Subcutaneous abdominal adipose tissue (tissue), 5 donors: ENCODE data around the gene UBE2M.

Experiments used
- H3K27ac ChIP-seq: one replicate; pipeline ENCODE4 v1.7.0; 2013; ENCODE audit warnings: low read depth, mild to moderate bottlenecking, inconsistent platforms, low read length, moderate library complexity
- H3K27me3 ChIP-seq, 5 donors: one replicate each; pipeline ENCODE4 v1.7.0; 2013; ENCODE audit warnings: low read length in 5 of 5, inconsistent platforms in 1 of 5; ENCODE audit not compliant: control insufficient read depth in 5 of 5, insufficient read depth in 4 of 5
- H3K36me3 ChIP-seq, 5 donors: one replicate each; pipeline ENCODE4 v1.7.0; 2013; ENCODE audit warnings: low read length in 5 of 5; ENCODE audit not compliant: control insufficient read depth in 5 of 5, insufficient read depth in 5 of 5
- H3K4me1 ChIP-seq, 5 donors: one replicate each; pipeline ENCODE4 v1.7.0; 2013; ENCODE audit warnings: low read length in 5 of 5, mild to moderate bottlenecking in 3 of 5, moderate library complexity in 1 of 5; ENCODE audit not compliant: control insufficient read depth in 5 of 5, insufficient read depth in 5 of 5
- H3K4me3 ChIP-seq, 5 donors: one replicate each; pipeline ENCODE4 v1.7.0; 2013; ENCODE audit warnings: low read length in 5 of 5, low read depth in 1 of 5
- H3K9ac ChIP-seq, 5 donors: one replicate each; pipeline ENCODE4 v1.7.0; 2013; ENCODE audit warnings: low read length in 5 of 5, mild to moderate bottlenecking in 4 of 5, moderate library complexity in 3 of 5
- H3K9me3 ChIP-seq, 5 donors: one replicate each; pipeline ENCODE4 v1.7.0; 2013; ENCODE audit warnings: low read length in 5 of 5; ENCODE audit not compliant: control insufficient read depth in 5 of 5
- donor health status: healthy.
- donor health status: healthy.
- donor health status: healthy.
- donor health status: healthy.
- donor health status: healthy.

UBE2M gene

DNA sequence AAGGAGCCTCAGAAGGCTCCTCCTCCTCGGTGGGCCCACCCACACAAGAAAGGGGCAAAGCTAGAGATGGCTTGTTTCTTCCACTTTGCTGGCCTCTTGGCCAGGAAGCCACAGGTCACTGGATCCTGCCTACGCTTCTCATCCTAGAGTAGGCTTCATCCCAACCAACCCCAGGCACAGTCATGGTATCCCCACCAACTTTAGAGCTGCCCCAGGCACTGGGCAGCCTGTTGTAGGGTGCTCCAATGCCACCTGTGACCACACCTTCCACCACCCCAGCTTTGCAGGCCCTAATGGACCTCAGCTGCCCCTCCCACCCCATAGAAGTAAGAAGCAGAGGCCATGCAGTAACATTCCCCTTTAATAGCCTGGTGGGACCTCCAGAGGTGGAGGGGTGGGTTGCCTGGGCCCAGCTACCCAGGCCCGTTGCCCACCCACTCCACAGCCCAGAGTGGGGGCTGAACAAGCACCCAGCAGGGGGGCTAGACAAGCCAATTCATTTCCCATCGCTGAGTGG lies 3.0 kb downstream of the UBE2M start:
- no peaks in the 10 kb centered on the region for H3K27me3 ChIP-seq
- H3K36me3 ChIP-seq: peaks cover 0 to 38% (median 38%) of the 10 kb centered on the region in 5 donors
- peaks cover 13 to 57% (median 54%) of the 10 kb centered on the region in 5 donors for H3K4me1 ChIP-seq
- peak overlapping the region; percentile 66 to 97 (median 87) for H3K4me3 ChIP-seq
- H3K27ac ChIP-seq: peak overlapping the region; percentile 98
- no peaks in the 10 kb centered on the region for H3K9me3 ChIP-seq
- peak overlapping the region; percentile 77 to 94 (median 90) for H3K9ac ChIP-seq

DNA sequence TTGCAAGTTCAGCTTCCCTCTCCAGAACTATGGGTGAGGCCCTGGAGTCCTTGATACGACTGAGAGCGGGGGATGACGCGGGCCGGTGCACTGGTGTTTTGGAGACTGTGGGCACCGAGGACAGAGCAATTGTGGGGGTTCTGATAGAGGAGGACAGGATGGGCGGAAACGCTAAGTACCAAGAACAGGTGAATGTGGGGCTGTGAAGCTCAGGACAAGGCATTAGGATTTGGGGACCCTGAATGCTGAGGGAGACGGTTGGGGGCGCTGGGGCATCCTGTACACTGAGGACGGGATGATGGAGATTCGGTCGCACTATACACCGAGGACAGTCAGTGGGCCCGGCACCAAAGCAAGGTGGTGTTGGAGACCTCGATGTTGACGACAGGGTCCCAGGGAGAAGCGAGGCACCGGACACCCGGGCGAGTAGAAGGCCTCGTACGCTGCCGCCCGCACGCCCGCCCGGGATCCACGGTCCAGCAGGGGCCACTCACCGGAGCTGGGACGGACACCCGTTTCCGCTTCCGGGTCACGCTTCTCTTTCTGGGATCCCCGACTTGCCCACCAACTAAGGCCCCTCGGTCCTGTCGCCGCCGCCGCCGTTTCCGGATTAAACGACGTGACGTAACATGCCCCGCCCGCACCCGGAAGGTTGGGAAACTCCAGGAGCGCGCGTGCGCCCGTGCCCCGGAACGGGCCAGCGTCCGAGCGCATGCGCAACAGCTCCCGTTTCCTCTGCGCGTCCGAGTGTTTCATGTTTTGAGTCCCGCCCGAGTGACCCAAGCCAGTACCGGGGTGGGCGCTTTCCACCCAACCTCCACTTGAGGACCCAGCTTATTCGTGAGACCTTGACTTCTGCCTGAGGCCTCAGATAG lies 3.7 kb downstream of the UBE2M start, which contains the start of gene CHMP2A:
CHMP2A (minus strand) TSS at position 612 of the 875 bp plus-strand sequence. CDS start 893 bp downstream, outside the sequence.
- H3K36me3 ChIP-seq: peaks cover 0 to 45% (median 45%) of the 10 kb centered on the region in 5 donors
- H3K4me1 ChIP-seq: peaks cover 12 to 53% (median 49%) of the 10 kb centered on the region in 5 donors
- H3K27ac ChIP-seq: peak within 1 kb of the TSS; percentile 98
- H3K27me3 ChIP-seq: no peaks in the 10 kb centered on the region
- peak within 1 kb of the TSS; percentile 87 to 97 (median 95) for H3K4me3 ChIP-seq
- peak within 1 kb of the TSS; percentile 80 to 97 (median 91) for H3K9ac ChIP-seq
- no peaks in the 10 kb centered on the region for H3K9me3 ChIP-seq

GRCh38 chr19:58553799-58554493 lies 4.5 kb downstream of the UBE2M start:
- H3K36me3 ChIP-seq: peaks cover 0 to 53% (median 53%) of the 10 kb centered on the region in 5 donors
- no peaks in the 10 kb centered on the region for H3K9me3 ChIP-seq
- H3K27me3 ChIP-seq: no peaks in the 10 kb centered on the region
- peak overlapping the region; percentile 98 for H3K27ac ChIP-seq
- peak overlapping the region; percentile 73 to 97 (median 81) for H3K9ac ChIP-seq
- H3K4me1 ChIP-seq: peaks cover 11 to 46% (median 42%) of the 10 kb centered on the region in 5 donors
- peak overlapping the region; percentile 87 to 97 (median 95) for H3K4me3 ChIP-seq

- H3K36me3 ChIP-seq: peaks cover 0 to 66% (median 65%) of the 10 kb centered on the region in 5 donors
These were observed 5.8 kb downstream of the UBE2M start for GRCh38 chr19:58552655-58553054.

DNA sequence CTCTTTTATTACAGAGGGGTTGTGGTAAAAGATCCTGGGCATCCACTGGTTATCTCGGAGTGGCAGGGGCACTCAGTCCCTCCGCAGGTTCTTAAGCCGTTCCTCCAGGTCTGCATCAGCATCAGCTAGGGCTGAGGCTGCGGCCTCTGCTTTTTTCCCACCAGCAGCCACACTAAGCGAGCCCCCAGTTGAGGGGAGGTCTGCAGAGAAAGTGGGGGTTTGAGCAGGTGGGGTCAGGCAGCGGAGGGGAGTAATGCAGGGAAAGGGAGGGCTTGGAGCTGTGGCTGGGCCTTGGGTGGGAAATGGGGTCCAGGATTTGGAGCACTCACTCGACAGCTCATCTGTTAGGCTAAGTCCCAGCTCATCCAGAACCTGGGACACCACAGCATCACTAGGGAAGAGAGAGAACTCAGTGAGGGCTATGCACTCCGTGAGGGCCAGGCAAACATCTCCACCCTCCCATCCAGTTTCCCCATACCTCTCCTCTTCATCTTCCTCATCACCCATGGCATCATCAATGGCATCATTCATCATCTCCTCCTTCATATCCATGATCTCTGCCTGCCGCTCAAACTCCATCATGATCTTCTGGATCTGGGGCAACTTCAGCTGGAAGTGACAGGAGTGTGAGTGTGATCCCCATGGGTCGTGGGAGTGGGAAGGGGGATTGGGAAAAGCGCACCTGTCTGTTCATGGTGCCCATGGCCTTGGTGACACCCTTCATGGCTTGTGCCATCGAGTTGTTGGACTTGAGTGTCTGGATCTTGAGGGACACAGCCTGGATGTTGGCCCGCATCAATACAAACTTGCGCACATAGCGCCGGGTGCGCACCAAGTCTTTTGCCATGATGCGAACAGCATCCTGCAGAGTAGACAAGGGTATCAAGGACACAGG lies 6.6 kb downstream of the UBE2M start:
- Histone ChIP-seq H3K9ac (no peak overlapping the region), H3K9me3 (no peaks in the 10 kb centered on the region), H3K4me3 (no peak overlapping the region), H3K27me3 (no peaks in the 10 kb centered on the region), H3K4me1 (peaks cover 6 to 36% (median 35%) of the 10 kb centered on the region in 5 donors), H3K27ac (no peak overlapping the region), H3K36me3 (peaks cover 0 to 72% (median 71%) of the 10 kb centered on the region in 5 donors)

More at GRCh38 chr19:58552655-58553054, 5.8 kb downstream of the UBE2M start:
- H3K4me1 ChIP-seq: peaks cover 11 to 38% (median 38%) of the 10 kb centered on the region in 5 donors
- H3K9me3 ChIP-seq: no peaks in the 10 kb centered on the region
- no peak overlapping the region for H3K4me3 ChIP-seq
- no peak overlapping the region for H3K9ac ChIP-seq
- H3K27ac ChIP-seq: no peak overlapping the region
- H3K27me3 ChIP-seq: no peaks in the 10 kb centered on the region

- H3K4me3 ChIP-seq: no peak overlapping the region
- peaks cover 0 to 70% (median 65%) of the 10 kb centered on the region in 5 donors for H3K36me3 ChIP-seq
- no peaks in the 10 kb centered on the region for H3K9me3 ChIP-seq
- H3K27me3 ChIP-seq: no peaks in the 10 kb centered on the region
- no peak overlapping the region for H3K27ac ChIP-seq
- H3K4me1 ChIP-seq: peaks cover 9 to 36% (median 35%) of the 10 kb centered on the region in 5 donors
- H3K9ac ChIP-seq: no peak overlapping the region
These were observed 7.3 kb downstream of the UBE2M start for GRCh38 chr19:58551123-58551497.

GRCh38 chr19:58550362-58551122 lies 7.9 kb downstream of the UBE2M start:
- Histone ChIP-seq H3K4me1 (peaks cover 14 to 38% (median 37%) of the 10 kb centered on the region in 5 donors), H3K27ac (no peak overlapping the region), H3K36me3 (peaks cover 0 to 73% (median 63%) of the 10 kb centered on the region in 5 donors), H3K9ac (no peak overlapping the region), H3K27me3 (no peaks in the 10 kb centered on the region), H3K4me3 (no peak overlapping the region), H3K9me3 (no peaks in the 10 kb centered on the region)

DNA sequence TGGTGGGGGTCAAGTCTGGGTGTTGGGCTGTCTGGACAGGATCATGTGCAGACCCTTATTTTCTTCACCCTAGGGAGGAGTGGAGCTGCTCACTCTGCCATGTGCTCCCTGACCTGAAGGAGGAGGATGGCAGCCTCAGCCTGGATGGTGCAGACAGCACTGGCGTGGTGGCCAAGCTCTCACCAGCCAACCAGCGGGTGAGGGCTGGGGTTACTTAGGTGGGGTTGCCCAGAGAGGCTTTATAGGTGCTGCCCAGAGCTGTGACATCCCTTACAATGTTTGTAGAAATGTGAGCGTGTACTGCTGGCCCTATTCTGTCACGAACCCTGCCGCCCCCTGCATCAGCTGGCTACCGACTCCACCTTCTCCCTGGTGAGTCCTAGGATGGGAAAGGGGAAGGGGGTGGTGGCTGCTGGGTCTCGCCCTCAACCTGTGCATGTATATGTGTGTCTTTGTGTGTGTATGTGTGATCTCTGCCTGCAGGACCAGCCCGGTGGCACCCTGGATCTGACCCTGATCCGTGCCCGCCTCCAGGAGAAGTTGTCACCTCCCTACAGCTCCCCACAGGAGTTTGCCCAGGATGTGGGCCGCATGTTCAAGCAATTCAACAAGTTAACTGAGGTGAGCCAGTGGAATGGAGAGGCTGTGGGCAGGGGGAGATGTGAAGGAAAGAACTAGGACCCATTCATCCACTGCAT lies 8.6 kb downstream of the UBE2M start:
- no peaks in the 10 kb centered on the region for H3K9me3 ChIP-seq
- peaks cover 17 to 40% (median 39%) of the 10 kb centered on the region in 5 donors for H3K4me1 ChIP-seq
- H3K36me3 ChIP-seq: peaks cover 0 to 73% (median 63%) of the 10 kb centered on the region in 5 donors
- no peak overlapping the region for H3K4me3 ChIP-seq
- H3K27me3 ChIP-seq: no peaks in the 10 kb centered on the region
- no peak overlapping the region for H3K27ac ChIP-seq
- no peak overlapping the region for H3K9ac ChIP-seq
